ENCODE measurements around the gene C1orf105. TPM values are rescaled to one million over a fixed set of nuclear protein-coding genes. Genes with fewer than 3 reads are reported as not detected.

C1orf105 gene
- total and polyA plus RNA-seq, 2 of the 8 experiments (the other 6 are each of a cell fraction or from before 2014, with no cell fraction given) = not detected

GRCh38 chr1:172480431-172480830 lies 59.9 kb downstream of the C1orf105 start:
- Histone ChIP-seq H3K14ac (ENCODE audit: insufficient read length) (no peak overlapping the region), H3K79me1 (ENCODE audit: low read depth, low read length) (no peaks in the 10 kb centered on the region), H3K4me1 (replicated peaks in 1 of 4; ENCODE audit: control insufficient read depth in 3 of 4, insufficient read depth in 4 of 4, low read length in 3 of 4) (no peaks in the 10 kb centered on the region; a peak in 1 of 7 replicates), H3K4me3 (ENCODE audit: extremely low read depth in 1 of 4, insufficient read depth in 2 of 4, low read depth in 3 of 4, low read length in 4 of 4) (no peak overlapping the region), H3K23ac (ENCODE audit: insufficient read length) (no peak overlapping the region), H2BK15ac (ENCODE audit: low read length) (no peak overlapping the region), H4K5ac (ENCODE audit: insufficient read length, low read depth, low read length) (no peak overlapping the region), H2AK5ac (ENCODE audit: low read depth, low read length) (no peak overlapping the region), H3K36me3 (ENCODE audit: control insufficient read depth in 2 of 4, insufficient read depth in 4 of 4, low read length in 3 of 4) (no peaks in the 10 kb centered on the region), H3K18ac (ENCODE audit: extremely low read depth, low read length) (no peak overlapping the region), H3K27ac (ENCODE audit: low read depth, low read length) (no peak overlapping the region), H3K4me2 (ENCODE audit: insufficient read depth in 1 of 2, low read depth in 2 of 2, low read length in 2 of 2) (0 out of 4 replicates have a peak overlapping the region, but pooled peaks of 1 of the 2 experiments have one; percentile 27), H2BK120ac (replicated peaks; ENCODE audit: low read depth, low read length) (no peak overlapping the region), H3K56ac (replicated peaks; ENCODE audit: insufficient read length, low read depth, low read length) (no peak overlapping the region), H3K9ac (replicated peaks in 1 of 4; ENCODE audit: extremely low read depth in 1 of 4, low read depth in 3 of 4, low read length in 3 of 4) (no peak overlapping the region), H4K20me1 (replicated peaks in 1 of 2; ENCODE audit: control insufficient read depth in 1 of 2, insufficient read depth in 2 of 2, low read length in 2 of 2) (no peaks in the 10 kb centered on the region), H2BK12ac (ENCODE audit: low read depth, low read length) (no peak overlapping the region), H3K27me3 (replicated peaks in 1 of 4; ENCODE audit: control insufficient read depth in 3 of 4, extremely low read depth in 1 of 4, insufficient read depth in 3 of 4, low read length in 3 of 4) (no peaks in the 10 kb centered on the region), H4K8ac (ENCODE audit: extremely low read depth, insufficient read depth, low read length) (no peak overlapping the region), H4K91ac (replicated peaks; ENCODE audit: insufficient read length, low read length) (no peak overlapping the region), H3K79me2 (ENCODE audit: control insufficient read depth in 1 of 2, insufficient read depth in 2 of 2, low read length in 2 of 2) (no peaks in the 10 kb centered on the region), H3K23me2 (ENCODE audit: low read depth, low read length) (no peaks in the 10 kb centered on the region), H3K9me3 (ENCODE audit: insufficient read depth in 2 of 2, low read depth in 1 of 2, low read length in 1 of 2) (no peaks in the 10 kb centered on the region), H3K4ac (replicated peaks; ENCODE audit: insufficient read length, low read depth, low read length) (no peak overlapping the region), H2BK20ac (ENCODE audit: low read length) (no peak overlapping the region), H2BK5ac (ENCODE audit: low read depth, low read length) (no peak overlapping the region), H2AFZ (ENCODE audit: low read length) (0 out of 2 replicates have a peak overlapping the region, but pooled peaks have one; percentile 76)
- WGBS, 2 experiments (ENCODE audit: extremely low coverage in 1 of 2, insufficient coverage in 1 of 2, insufficient read length in 1 of 2, insufficient replicate concordance in 2 of 2, low coverage in 1 of 2, low lambda C conversion rate in 2 of 2, missing lambda C conversion rate in 1 of 2) = 85% methylated on average over 3 of the region's 3 CpGs; no CpG with 5 or more reads in 1 of the 2 experiments
- POLR2A ChIA-PET (ENCODE audit: partially characterized antibody) = no interaction called here
- FAIRE-seq (no peak), DNase-seq (ENCODE audit: low read depth in 1 of 2, low spot score in 2 of 2) (no peak)
- CTCF ChIA-PET (ENCODE audit: partially characterized antibody) = interaction anchor here (0.9 to 2.5 kb wide), 4 partner anchors 17 to 52 kb away, joined by 3 to 8 read pairs (median 4); no protein-coding TSS in a partner anchor
- no peak for TF ChIP-seq KDM5A (IDR thresholded peaks at IDR 0.05; ENCODE audit: low read length)
- TF ChIP-seq RNF2 (IDR thresholded peaks at IDR 0.05; ENCODE audit: borderline replicate concordance, low read depth, low read length, missing control alignments, poor library complexity, severe bottlenecking) = no peak
- TF ChIP-seq ATF3 (IDR thresholded peaks at IDR 0.05; ENCODE audit: insufficient read depth, low read depth, low read length) = no peak
- no peak for TF ChIP-seq EZH2 (IDR thresholded peaks at IDR 0.05; ENCODE audit: low read depth, low read length, severe bottlenecking)
